GM12801 (cell line): ENCODE measurements around the gene SEPHS2.

Experiments
- TF ChIP-seq, protein P1 (sequence below): IDR thresholded peaks from one replicate; pipeline ENCODE4 v1.5.1; 2011; ENCODE audit warnings: control low read depth; ENCODE audit not compliant: insufficient read length; ENCODE audit errors: extremely low read depth

Gene SEPHS2

DNA sequence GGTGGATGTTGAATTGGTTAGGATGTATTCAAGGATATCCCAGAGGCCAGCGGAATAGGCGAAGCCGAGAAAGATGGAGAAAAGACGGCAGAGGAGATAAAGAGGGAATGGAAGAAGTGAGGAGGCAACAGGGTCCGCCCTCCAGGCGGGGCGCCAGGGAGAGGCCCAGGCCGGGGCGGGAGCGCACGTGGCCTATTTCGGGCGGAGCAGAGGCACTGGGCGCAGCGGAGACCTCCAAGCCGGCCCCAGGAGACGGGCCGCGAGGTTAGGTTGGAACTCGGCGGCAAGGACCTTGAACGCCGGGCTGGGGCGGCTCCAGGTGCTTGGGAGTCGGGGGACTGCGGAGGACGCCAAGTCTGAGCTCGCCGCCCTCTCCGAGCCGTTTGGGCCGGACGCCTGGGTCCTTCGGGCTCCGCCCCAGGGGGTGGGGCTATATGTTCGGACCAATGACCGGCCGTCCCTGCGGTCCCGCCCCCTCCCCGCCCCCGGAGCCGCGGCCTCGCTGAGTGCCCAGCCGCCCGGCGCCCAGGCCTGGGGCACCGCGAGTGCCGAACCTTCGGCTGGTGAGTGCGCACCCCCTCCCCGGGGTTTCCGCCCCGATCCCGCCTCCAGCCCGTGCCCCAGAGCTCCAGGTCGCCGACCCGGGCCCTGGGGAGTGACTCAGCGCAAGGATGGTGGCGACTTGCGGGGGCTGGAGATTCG is 38.4 kb downstream of the SEPHS2 start, which contains the start of gene ZNF771:
Gene ZNF771 (plus strand): TSS at position 505 of the 702 bp plus-strand sequence. CDS start 448 bp downstream, outside the sequence.
- TF ChIP-seq, protein P1, sequence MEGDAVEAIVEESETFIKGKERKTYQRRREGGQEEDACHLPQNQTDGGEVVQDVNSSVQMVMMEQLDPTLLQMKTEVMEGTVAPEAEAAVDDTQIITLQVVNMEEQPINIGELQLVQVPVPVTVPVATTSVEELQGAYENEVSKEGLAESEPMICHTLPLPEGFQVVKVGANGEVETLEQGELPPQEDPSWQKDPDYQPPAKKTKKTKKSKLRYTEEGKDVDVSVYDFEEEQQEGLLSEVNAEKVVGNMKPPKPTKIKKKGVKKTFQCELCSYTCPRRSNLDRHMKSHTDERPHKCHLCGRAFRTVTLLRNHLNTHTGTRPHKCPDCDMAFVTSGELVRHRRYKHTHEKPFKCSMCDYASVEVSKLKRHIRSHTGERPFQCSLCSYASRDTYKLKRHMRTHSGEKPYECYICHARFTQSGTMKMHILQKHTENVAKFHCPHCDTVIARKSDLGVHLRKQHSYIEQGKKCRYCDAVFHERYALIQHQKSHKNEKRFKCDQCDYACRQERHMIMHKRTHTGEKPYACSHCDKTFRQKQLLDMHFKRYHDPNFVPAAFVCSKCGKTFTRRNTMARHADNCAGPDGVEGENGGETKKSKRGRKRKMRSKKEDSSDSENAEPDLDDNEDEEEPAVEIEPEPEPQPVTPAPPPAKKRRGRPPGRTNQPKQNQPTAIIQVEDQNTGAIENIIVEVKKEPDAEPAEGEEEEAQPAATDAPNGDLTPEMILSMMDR = no peak

DNA sequence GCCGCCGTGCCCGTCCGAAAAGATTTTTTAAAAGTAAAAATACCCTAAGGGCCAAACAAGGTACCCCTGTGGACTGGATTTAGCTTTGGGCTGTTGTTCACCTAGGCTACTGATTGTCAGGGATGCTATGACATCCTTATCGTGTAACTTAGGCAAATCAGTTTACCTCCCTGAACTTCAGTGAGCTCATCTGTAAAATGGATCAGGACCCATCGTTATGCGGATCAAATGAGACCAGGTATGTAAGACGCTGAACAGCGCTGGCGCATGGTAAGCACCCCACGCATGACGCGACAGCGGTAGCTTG is 38.9 kb downstream of the SEPHS2 start:
- TF ChIP-seq, protein P1 = no peak

DNA sequence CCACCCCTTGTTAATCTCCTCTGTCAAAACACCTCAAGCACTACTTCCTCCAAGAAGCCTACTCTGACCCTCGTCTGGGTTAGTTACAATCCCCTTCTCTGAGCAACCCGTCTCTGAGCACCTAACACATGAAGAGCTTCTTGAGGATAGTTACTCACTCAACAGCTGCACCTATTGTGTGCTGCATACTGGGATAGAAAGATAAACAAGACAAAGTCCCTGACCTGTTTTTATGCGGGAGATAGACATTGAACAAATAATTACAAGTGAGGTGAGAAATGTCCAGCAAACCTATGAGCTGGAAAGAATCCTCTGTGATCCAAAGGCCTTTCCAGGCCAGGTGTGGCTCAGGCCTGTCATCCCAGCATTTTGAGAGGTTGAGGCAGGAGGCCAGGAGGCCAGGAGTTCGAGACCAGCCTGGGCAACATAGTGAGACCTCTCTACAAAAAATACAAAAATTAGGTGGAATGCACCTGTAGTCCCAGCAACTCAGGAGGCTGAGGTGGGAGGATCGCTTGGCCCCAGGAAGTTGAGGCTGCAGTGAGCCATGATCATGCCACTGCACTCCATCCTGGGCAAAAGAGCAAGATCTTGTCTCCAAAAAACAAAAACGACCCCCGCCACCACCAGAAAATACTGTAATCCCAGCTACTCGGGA is 43.8 kb downstream of the SEPHS2 start:
- TF ChIP-seq, protein P1 = no peak

DNA sequence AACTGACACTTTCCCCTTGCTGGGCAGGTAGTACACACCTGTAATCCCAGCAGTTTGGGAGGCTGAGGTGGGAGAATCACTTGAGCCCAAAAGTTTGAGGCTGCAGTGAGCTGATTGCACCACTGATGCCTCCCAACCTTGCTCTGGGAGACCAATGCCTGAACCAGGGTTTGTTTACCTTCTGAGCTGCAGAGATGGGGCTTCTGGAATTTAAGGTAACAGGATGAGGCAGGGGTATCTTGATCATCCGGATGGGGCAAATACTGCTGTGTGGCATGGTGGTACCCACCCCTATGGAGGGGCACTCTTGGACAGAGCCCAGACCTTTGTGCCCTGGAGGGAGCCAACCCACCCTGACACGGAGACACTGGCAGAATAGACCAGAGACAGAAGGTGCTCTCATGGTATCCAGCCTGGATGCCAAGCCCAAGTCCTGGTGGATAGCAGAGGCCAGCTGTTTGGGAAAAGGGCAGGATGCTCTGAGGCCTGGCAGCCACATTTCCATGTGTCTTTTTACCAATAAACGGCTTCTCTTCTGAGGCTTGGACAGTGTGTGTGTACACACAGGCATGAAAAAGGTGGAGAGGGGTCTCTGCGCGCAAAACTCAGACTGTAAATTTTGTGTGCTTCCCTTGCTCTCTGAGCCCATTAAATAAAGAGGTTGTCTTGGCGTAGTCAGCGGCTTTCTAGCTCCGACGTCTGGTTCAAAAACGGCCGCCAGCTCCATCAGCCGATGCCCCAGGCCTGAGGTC is 46.1 kb downstream of the SEPHS2 start:
- TF ChIP-seq, protein P1 = no peak

DNA sequence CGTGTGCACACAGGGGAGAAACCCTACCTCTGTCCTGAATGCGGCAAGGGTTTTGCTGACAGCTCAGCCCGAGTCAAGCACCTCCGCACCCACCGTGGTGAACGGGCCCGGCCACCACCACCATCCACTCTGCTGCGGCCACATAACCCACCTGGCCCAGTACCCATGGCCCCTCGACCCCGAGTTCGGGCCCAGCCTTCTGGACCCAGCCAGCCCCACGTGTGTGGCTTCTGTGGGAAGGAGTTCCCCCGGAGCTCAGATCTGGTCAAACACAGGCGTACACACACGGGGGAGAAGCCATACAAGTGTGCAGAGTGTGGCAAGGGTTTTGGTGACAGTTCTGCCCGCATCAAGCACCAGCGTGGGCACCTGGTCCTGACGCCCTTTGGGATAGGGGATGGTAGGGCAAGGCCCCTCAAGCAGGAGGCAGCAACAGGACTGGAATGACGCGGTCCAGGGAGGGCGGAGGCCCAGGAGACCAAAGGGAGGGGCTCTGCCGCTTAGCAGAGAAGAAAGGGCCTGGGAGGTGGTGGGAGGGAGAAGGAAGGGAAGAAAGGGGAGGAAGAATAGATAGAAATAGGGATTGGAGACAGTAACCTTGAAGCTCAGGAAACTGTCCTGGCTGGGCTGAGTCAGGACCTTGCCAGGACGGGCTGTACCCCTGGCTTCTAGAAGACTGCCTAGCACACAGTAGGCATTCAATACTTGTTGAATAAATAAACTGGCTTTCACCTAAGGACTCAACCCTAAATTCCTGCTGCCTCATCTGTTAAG is 46.8 kb downstream of the SEPHS2 start:
- TF ChIP-seq, protein P1 = no peak

DNA sequence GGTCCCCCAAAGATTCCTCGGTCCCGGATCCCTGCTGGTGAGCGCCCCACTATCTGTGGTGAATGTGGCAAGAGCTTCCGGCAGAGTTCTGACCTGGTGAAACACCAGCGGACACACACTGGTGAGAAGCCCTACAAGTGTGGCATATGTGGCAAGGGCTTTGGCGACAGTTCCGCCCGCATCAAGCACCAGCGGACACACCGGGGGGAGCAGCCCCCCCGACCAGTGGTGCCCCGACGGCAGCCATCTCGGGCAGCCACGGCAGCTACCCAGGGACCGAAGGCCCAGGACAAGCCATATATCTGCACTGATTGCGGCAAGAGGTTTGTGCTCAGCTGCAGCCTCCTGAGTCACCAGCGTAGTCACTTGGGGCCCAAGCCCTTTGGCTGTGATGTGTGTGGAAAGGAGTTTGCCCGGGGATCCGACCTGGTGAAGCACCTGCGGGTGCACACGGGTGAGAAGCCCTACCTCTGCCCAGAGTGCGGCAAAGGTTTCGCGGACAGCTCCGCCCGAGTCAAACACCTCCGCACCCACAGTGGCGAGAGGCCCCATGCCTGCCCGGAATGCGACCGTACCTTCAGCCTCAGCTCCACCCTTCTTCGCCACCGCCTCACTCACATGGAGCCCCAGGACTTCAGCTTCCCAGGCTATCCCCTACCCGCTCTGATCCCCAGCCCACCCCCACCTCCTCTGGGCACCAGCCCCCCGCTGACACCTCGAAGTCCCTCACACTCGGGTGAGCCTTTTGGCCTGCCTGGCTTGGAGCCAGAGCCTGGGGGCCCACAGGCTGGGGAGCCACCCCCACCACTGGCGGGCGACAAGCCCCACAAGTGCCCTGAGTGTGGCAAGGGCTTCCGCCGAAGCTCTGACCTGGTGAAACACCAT is 47.7 kb downstream of the SEPHS2 start:
- TF ChIP-seq, protein P1 = no peak
